OCI-LY3 (cell line): ENCODE results near the gene TFEB.

Source experiments
- EZH2phosphoT487 ChIP-seq: fragments of 200-600 bp; shearing (Covaris generic); IDR thresholded peaks from 2 replicates; pipeline ENCODE4 v1.6.1; 2018; ENCODE audit warnings: antibody characterized with exemption, mixed run types, low read depth
- TF ChIP-seq, protein P1 (sequence below): fragments of 200-600, 300-600 bp; sonication (generic); IDR thresholded peaks from 2 replicates; pipeline ENCODE4 v1.5.1; 2014; ENCODE audit warnings: antibody characterized with exemption, low read length, low read depth

DNA sequence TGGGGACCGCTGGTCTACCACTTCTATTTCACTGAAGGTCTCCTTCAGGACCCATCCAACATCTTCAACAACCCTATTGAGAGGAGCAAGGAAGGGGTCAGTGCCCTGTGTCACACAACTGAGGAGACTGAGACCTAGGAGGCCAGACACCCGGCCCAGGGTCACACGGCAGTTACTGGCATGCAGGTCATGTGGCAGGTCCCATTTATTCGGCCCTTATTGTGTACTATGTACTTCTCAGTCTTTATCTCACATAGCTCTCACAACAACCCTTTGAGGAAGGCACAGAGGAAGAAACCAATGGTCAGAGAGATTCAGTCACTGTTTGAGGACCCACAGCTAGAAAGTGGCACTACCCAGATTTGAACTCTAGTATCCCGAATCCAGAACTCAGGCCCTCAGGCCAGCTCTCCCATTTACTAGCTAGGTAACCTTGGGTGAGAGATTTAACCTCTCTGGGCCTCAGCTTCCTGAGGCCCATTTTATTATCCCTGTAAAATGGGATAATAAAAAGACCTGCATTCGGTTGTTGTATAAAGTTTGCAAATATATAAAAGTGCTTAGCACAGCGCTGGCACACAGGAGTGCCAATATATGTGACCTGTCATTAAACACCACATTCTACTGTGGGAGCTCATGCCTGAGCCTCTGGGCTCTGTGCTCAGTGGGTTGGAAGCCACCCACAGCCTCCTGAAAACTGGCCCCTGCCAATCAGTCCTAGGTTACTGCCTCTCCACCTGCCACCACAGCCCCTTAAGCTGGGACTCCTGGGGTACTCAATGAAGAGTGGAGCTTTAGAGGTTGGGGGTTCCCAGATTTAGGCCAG lies 15.8 kb downstream of the TFEB start:
- TF ChIP-seq, protein P1, sequence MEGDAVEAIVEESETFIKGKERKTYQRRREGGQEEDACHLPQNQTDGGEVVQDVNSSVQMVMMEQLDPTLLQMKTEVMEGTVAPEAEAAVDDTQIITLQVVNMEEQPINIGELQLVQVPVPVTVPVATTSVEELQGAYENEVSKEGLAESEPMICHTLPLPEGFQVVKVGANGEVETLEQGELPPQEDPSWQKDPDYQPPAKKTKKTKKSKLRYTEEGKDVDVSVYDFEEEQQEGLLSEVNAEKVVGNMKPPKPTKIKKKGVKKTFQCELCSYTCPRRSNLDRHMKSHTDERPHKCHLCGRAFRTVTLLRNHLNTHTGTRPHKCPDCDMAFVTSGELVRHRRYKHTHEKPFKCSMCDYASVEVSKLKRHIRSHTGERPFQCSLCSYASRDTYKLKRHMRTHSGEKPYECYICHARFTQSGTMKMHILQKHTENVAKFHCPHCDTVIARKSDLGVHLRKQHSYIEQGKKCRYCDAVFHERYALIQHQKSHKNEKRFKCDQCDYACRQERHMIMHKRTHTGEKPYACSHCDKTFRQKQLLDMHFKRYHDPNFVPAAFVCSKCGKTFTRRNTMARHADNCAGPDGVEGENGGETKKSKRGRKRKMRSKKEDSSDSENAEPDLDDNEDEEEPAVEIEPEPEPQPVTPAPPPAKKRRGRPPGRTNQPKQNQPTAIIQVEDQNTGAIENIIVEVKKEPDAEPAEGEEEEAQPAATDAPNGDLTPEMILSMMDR: no peak
- no peak for TF ChIP-seq EZH2phosphoT487
